Peyer's patch (tissue), 4 donors: Measurements from ENCODE around the gene PML. TPM values are rescaled to one million over a fixed set of nuclear protein-coding genes. Genes with fewer than 3 reads are reported as not detected.
"Not testable (repeated sequence)": the region's sequence is repeated elsewhere in the genome, so short reads cannot be mapped to it uniquely, and the experiment has no call there.

Experiments used
- DNase-seq, 3 donors: peaks; one replicate each; pipeline ENCODE4 v3.0.0-alpha.2; 2017 to 2019
- H3K27ac ChIP-seq, 4 donors: fragments of 200-600 bp; sonication (generic); one replicate each; pipeline ENCODE4 v1.5.1; 2016 to 2019
- H3K27me3 ChIP-seq, 2 donors: fragments of 200-600 bp; sonication (generic); one replicate each; pipeline ENCODE4 v1.5.1; 2019
- H3K36me3 ChIP-seq, 3 donors: fragments of 200-600 bp; sonication (generic); one replicate each; pipeline ENCODE4 v1.5.1; 2016 to 2019
- H3K4me1 ChIP-seq, 4 donors: fragments of 200-600 bp; sonication (generic); one replicate each; pipeline ENCODE4 v1.5.1; 2016 to 2019
- H3K4me3 ChIP-seq, 4 donors: fragments of 200-600 bp; sonication (generic); 1 replicate in 3 of 4; 2 replicates in 1 of 4; pipeline ENCODE4 v1.5.1; 2016 to 2019; ENCODE audit warnings: mild to moderate bottlenecking in 1 of 4
- H3K9me3 ChIP-seq, 4 donors: fragments of 200-600 bp; sonication (generic); one replicate each; pipeline ENCODE4 v1.5.1; 2016 to 2019; ENCODE audit warnings: mild to moderate bottlenecking in 1 of 4
- POLR2A ChIP-seq, 2 donors: fragments of 450-650 bp; IDR thresholded peaks; one replicate each; pipeline ENCODE4 v1.5.1; 2017; ENCODE audit warnings: antibody characterized with exemption in 2 of 2, mild to moderate bottlenecking in 2 of 2, moderate library complexity in 2 of 2
- total RNA-seq, 4 donors: library from RNA; depleted of rRNA; stranded (reverse); fragments of >200 nt; gene quantifications; one replicate each; pipeline ENCODE4 v1.1.0, GENCODE V29; 2016
- TF ChIP-seq, protein P1 (sequence below), 6 experiments: fragments of 450-650 bp in 4 of 6; fragments of 200-600 bp in 2 of 6; sonication (generic) in 1 of 6; IDR thresholded peaks; one replicate each; pipeline ENCODE4 v1.5.1; 2017 to 2019; ENCODE audit warnings: antibody characterized with exemption in 6 of 6, mild to moderate bottlenecking in 3 of 6, moderate library complexity in 1 of 6

The PML gene
- total RNA-seq, 4 donors from 2014 or later, result 52.4 to 116 (median 82.9) TPM

DNA sequence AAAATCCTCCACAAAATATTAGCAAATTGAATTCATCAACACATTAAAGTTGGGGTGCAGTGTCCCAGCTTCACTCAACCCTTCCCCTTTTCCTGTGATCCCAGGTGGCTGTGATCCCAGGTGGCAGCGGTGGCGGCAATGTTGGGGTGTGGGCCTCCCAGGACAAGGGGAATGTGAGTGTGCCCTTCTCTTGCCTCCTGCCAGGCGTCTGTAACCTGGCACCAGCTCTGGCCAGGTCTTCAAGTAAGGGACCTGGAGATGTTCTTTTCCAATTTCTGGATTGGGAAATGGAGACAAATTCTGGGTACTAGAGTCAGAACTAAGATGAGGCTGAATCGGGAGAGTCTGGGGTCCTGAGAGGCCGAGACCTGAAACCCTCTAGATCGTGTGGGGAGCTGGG is 67.7 kb downstream of the PML start:
- Histone ChIP-seq H3K4me3 (no peak overlapping the region), H3K4me1 (no peaks in the 10 kb centered on the region), H3K27me3 (no peaks in the 10 kb centered on the region), H3K27ac (no peak overlapping the region), H3K9me3 (no peaks in the 10 kb centered on the region), H3K36me3 (no peaks in the 10 kb centered on the region)
- peak in 1 of 3 donors; percentile 41 for DNase-seq
- TF ChIP-seq, protein P1, sequence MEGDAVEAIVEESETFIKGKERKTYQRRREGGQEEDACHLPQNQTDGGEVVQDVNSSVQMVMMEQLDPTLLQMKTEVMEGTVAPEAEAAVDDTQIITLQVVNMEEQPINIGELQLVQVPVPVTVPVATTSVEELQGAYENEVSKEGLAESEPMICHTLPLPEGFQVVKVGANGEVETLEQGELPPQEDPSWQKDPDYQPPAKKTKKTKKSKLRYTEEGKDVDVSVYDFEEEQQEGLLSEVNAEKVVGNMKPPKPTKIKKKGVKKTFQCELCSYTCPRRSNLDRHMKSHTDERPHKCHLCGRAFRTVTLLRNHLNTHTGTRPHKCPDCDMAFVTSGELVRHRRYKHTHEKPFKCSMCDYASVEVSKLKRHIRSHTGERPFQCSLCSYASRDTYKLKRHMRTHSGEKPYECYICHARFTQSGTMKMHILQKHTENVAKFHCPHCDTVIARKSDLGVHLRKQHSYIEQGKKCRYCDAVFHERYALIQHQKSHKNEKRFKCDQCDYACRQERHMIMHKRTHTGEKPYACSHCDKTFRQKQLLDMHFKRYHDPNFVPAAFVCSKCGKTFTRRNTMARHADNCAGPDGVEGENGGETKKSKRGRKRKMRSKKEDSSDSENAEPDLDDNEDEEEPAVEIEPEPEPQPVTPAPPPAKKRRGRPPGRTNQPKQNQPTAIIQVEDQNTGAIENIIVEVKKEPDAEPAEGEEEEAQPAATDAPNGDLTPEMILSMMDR (IDR thresholded peaks at IDR 0.05), result no peak
- TF ChIP-seq POLR2A (IDR thresholded peaks at IDR 0.05), result no peak

- Histone ChIP-seq H3K27me3 (no peaks in the 10 kb centered on the region), H3K4me1 (no peaks in the 10 kb centered on the region), H3K27ac (no peak overlapping the region), H3K9me3 (no peaks in the 10 kb centered on the region), H3K36me3 (no peaks in the 10 kb centered on the region), H3K4me3 (no peak overlapping the region)
- DNase-seq, result peak in 2 of 3 donors; percentile 26 to 31
- TF ChIP-seq POLR2A (IDR thresholded peaks at IDR 0.05), result no peak
- TF ChIP-seq, protein P1 (IDR thresholded peaks at IDR 0.05), result no peak
Observed at GRCh38 chr15:74062671-74063070, 68.2 kb downstream of the PML start.

DNA sequence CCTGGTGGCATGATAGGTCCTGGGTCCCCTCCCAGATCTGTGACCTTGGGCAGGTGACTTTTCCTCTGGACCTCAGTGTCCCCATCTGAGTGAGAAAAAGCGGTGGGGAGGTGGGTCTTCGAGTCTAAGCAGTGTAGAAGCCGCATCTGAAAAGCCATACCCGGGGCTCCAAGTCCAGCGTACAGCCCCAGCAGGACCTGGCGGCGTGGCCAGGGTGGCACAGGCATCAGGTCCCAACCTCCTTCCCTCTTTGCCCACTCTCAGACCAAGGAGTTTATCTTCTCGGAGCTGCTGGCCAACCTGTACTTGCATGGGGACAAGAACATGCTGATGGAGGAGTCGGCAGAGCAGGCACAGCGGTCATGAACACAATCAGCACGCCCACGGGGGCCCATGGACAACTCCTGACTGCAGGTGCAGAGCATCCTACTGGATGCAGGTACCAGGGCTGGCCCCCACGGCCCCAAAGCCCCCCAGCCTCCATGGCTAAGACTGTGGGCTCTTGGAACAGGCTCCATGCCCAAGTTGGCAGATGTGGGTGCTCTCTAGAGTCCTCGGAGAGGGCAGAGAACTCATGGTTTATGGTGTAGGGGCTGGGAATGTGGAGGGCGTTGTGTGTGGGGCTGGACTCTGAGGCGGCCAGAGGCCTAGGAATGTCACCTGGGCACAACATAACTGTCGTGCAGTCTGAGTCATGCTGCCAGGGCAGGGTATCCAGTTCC is 69.1 kb downstream of the PML start:
- H3K27me3 ChIP-seq, result not testable (repeated sequence)

DNA sequence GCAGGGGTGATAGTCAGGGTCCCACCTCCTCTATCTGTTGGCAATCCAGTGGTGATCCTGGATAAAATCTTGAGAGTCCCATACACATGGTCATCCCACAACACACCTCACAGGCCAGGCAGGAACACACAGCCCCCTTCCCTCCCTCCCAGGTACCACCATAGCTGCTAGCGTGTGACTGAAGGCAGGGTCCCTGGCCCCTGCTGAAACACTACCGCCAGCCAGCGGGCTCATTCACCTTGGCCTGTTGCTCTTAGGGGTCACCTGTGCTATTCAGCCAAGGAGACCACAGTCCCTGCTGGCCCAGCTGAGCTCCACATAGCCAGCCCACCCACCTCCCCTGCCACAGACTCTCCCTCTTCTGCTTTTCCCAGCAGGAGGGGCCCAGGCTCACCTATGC is 69.7 kb downstream of the PML start:
- H3K36me3 ChIP-seq, H3K27me3 ChIP-seq, H3K4me1 ChIP-seq, H3K4me3 ChIP-seq, H3K9me3 ChIP-seq, H3K27ac ChIP-seq: not testable (repeated sequence)
- peak in 1 of 3 donors; percentile 44 for DNase-seq

More for the DNA sequence above, 69.1 kb downstream of the PML start:
- not testable (repeated sequence) for H3K4me1 ChIP-seq, H3K4me3 ChIP-seq, DNase-seq, H3K27ac ChIP-seq, H3K9me3 ChIP-seq, H3K36me3 ChIP-seq

DNA sequence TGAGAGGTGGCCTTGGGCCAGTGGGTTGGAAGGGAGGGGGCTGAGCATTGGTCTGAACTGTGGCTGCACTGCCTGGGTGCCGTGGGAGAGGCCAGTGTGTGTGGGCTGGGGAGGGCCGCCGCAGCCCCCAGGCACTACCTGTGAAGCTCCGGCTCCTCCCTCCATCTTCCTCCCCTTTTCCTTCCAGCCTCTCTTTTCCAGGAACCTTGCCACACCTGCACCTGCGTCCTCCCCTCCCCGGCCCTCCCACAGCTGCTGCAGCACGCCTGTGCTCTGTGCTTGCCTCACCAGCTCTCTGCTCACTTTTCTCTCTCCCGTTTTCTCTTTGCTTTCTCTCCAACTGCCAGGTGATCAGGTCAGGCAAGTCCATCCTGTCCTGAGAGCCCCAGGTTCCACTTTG is 70.3 kb downstream of the PML start:
- H3K9me3 ChIP-seq, H3K36me3 ChIP-seq, H3K27me3 ChIP-seq, H3K4me1 ChIP-seq, H3K4me3 ChIP-seq, H3K27ac ChIP-seq: not testable (repeated sequence)
- peak in 1 of 3 donors; percentile 36 for DNase-seq

- not testable (repeated sequence) for H3K4me1 ChIP-seq, H3K36me3 ChIP-seq, H3K27ac ChIP-seq, H3K27me3 ChIP-seq, H3K9me3 ChIP-seq, H3K4me3 ChIP-seq
- peak in 1 of 3 donors; percentile 79 for DNase-seq
- TF ChIP-seq, protein P1 (IDR thresholded peaks at IDR 0.05), result peak in 5 of 6 experiments; percentile 21 to 58 (median 36)
Observed at GRCh38 chr15:74065684-74066411, 71.3 kb downstream of the PML start.

- not testable (repeated sequence) for H3K4me3 ChIP-seq, H3K36me3 ChIP-seq, H3K27me3 ChIP-seq, DNase-seq, H3K9me3 ChIP-seq, H3K4me1 ChIP-seq, H3K27ac ChIP-seq
Observed at GRCh38 chr15:74071645-74072044, 77.1 kb downstream of the PML start.

DNA sequence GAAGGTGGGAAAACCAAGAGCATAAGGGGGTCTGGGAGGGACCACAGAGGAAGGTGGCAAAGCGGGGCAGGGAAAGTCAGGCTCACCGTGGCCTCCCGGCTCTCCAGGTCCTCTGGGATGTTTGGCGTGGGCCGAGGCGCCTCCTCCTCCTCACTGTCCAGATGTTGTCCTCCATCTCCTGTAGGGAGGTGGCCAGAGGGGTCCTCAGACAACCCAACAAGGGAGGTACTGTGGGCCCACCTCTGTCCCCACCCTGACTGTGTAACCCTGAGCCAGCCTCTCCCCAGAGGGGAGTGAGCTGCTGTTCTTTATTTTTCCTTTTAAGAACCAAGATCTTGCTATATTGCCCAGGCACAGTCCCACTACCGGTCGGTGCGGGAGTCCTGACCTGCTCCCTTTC is 77.6 kb downstream of the PML start:
- H3K9me3 ChIP-seq, H3K36me3 ChIP-seq, H3K27me3 ChIP-seq, DNase-seq, H3K27ac ChIP-seq, H3K4me1 ChIP-seq, H3K4me3 ChIP-seq: not testable (repeated sequence)
